SW 1271 (cell line): ENCODE results near the gene RFTN1.

Experiments
- DNase-seq, 2 experiments: peaks; one replicate each; lab custom pipeline; 2025; lab: John Stamatoyannopoulos, UW

RFTN1 gene

DNA sequence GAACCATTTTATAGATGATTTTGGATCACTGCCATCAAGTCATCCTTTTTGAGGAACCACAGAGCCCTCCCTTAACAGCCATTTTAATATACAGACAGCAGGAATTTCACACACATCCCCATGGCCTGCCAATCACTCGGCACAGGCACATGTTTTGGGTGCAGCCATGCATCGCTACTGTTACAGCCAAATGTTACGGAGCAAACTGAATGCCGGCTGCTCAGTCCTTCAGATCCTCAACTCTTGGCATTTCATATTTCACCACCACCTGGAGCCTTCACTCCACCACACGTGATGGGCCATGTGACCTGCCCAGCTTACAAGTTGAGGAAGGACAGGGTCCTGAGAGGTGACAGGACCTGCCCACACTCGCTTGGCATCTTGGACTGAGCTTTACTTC is 157.7 kb downstream of the RFTN1 start:
- no peak for DNase-seq

GRCh38 chr3:16354291-16354690 is 159.2 kb downstream of the RFTN1 start:
- DNase-seq = no peak

GRCh38 chr3:16352428-16352827 is 161.1 kb downstream of the RFTN1 start:
- no peak for DNase-seq

DNA sequence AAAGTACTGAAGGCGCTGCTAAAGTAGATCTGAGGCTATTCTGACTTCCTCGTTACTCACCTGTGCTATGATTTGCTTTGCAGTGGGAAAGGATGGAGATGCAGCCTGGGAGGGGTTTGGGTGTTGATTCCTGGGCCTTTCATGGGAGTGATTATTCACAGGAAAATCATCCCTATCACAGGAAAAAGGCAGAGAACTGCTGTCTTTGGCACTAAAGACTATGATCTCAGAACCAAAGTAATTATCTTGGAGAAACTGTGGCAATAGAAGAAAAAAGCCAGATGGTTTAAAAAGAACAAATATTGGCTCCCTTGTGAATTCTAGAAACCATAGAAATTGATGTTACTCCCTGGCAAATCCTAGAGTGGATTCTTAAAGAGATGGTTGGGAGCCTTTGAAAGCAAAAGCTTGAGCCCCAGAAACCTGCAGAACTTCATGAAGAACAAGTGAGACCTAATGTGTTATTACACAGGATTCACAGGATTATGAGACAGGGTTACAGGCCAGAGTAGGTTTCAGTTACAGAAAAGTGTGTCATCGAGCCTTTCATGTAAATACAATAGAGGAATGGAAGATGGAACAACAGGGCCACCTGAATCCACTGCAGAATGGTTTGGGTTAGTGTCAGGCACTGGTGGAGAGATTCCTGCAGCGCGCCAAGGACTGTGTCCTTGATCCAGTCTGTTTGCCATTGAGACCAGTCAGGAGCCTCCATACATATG is 162.7 kb downstream of the RFTN1 start:
- DNase-seq = no peak

- DNase-seq = no peak
Measured at GRCh38 chr3:16349986-16350596, 163.4 kb downstream of the RFTN1 start.

- no peak for DNase-seq
Measured at GRCh38 chr3:16347548-16347947, 166.0 kb downstream of the RFTN1 start.

DNA sequence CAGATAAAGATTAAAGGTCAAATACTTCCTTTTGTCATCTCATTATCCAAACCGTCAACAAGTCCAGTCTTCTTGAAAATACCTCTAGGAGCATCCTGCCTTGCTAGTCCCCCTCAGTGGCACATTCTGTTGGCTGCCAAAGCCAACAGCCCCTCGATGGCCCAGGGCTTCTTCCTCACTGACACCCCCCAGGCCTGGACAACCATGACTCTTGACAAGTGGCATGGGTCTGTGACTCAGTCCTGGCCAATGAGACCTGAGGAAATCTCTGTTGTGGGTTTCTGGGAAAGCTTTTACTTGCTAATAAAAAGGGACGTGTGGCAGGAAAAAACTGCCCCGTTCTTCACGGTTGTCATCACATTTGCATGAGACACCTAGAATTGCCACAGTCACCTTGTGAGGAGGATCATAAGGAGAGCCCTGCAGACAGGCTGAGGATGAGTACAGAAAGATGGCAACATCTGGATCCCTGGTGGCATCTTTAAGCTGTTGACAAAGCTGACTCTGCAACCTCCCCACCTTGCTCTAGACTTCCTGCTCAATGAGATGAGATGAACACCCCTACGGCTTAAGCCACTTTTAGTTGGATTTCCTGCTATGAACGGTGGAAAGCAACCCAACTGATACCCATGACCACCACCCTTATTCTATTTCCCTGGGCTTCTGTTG is 167.0 kb downstream of the RFTN1 start:
- DNase-seq = no peak

DNA sequence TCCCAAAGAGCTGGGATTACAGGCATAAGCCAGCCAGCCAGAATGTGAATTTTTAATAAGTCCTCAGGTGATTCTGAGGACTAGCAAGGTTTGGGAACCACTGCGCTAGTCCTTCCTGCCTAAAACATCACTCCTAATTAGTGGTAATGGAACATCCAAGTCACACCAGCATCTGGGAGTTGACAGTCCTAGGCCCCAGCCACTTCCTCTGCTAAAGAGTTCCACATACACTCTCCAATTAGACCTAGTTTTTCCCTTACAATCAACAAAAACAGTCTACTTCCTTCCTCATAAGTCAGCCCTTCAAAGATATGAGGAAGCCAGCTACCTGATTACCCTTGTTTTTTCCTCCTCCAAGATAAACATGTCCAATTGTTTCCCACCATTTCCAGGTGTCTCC is 170.4 kb downstream of the RFTN1 start:
- DNase-seq = no peak

DNA sequence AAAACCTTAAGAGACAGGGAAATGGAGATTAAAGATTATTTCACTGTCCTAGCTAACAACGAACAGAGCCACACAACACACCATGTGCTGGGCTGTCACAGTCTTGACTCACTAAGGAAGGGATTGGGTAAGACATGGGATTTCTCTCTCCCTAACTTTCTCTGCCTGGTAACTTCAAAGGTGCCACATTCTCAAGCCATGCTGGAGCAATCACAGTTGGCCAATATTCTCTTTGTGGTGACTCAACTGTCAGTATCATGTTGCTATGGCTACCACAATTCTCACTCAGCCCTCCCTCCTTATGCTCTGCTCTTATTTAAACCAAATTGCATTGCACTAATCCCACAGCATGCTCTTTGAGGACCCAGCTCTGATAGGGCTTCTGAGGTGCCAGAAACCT is 174.5 kb downstream of the RFTN1 start:
- DNase-seq = peak in 1 of 2 experiments; percentile 43

DNA sequence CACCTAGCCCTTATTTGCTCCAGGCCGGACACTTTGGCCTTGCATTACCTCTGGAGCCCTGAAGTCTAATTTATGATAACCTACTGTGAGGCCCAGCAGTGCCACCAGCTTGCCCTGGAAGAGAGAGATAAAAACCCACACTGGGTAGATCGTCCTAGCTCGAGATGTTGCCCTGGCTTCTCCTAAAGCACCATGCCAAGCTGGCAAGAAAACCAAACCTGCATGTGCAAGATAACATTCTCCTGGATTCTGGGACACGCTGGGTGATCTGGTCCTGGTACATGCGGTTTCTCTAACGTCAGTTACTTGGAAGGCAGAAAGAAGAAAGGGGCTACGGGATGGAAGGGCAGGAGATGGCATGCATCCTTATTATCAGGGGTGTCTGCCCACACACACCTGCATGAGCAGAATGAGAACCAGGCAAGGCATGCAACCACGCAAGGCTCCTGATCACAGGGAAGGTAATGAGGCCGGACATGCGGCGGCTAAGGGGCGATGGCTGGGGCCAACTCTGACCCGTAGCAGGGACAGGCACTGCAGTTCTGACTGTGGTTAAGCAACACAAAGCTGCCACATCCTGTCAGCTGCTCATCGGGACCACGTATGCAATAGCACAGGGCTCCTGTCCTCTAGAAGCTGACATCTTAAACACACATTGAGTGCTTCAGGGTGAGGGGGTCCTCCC is 175.5 kb downstream of the RFTN1 start:
- no peak for DNase-seq

GRCh38 chr3:16336825-16337224 is 176.7 kb downstream of the RFTN1 start:
- DNase-seq = no peak

DNA sequence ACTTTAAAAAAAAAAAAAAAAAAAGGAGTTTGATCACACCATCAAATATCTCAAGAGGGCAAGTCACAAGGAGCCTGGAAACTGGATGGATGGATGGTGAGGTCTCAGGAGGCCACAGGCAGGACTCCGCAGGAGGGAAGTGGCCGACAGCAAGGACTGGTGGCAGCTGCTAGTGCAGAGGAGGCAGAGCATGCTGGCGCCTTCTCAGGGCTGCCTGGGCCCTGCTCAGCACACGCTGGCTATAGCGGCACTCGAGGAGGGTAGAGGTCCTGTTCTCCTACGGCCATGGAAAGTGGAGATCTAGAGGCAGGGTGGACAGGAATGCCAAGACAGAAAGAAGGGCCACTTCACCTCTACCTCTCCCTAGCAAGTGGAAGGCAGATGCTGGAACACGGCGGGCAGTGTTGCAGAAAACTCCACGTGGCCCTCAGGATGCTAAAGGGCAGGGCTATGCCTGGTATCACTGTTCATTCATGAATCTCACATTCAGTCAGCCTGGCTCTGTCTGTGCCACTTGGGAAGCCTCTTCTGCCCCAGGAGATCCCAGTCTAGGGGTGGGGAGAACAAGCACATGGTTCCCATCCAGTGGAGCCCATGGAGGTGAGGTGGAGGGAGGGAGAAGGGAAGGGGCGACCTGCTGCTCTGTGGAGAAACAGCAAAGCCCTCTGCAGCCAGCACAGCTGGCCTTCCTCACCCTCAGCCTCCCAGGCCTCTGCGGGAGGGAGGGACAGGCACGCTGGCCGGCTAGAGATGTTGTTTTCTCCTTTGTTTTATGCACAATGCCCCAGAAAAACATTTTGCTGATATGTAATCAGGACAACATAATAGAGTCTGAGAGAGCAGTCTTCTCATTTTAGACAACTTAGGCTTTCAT is 177.5 kb downstream of the RFTN1 start:
- DNase-seq = no peak

DNA sequence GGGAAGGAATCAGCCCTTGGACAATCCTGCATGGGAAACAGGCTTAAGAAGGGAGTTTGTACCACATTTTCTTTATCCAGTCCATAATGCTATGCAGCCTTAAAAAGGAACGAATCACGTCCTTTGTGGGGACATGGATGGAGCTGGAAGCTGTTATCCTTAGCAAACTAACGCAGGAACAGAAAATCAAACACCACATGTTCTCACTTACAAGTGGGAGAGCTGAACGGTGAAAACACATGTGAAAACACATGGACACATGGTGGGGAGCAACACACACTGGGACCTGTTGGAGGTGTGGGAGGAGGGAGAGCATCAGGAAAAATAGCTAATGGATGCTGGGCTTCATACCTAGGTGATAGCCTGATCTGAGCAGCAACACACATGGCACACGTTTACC is 178.2 kb downstream of the RFTN1 start:
- no peak for DNase-seq

DNA sequence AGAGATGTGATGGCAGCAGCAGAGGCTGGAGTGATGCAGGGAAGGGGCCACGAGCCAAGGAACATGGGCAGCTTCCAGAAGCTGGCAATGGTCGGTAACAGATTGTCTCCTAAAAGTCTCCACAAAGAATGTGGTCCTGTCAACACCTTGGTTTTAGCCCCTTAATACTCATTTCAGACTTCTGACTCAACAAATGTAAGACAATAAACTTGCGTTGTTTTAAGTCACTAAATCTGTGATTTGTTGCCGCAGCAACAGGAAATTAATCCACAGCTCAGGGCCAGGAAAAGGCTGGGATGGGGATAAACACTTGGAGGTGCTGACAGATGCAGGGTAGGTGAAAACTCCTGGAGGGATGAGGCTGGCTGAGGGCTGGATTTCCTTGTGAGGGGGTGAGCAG is 178.6 kb downstream of the RFTN1 start:
- DNase-seq = no peak

- DNase-seq = no peak
Measured at GRCh38 chr3:16332904-16333426, 180.5 kb downstream of the RFTN1 start.

DNA sequence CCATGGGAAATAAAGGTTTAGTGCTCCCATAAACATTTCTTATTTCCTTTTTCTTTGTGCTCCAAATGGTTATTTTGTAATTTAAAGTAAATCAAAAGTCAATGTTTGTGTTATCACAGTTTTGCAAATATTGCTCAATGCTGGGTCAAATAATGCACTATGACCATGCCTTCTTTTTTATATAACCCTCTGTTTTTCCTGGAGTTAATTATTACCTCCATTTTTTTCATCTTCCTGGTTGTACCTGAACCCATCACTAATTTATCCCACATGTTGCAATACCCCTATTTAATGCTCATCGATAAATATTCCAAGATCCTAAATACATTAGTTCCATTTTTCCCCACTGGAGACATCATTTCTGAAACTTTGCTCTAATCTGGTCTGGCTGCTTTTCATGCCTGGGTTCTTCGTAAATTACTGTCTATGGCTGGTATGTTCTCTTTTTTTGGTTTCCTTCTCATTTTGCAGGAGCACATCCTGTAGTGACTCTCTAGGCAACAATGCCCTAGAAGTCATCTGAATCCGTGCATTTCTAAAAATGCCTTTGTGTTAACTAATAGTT is 182.1 kb downstream of the RFTN1 start:
- DNase-seq = no peak

GRCh38 chr3:16330351-16330750 is 183.1 kb downstream of the RFTN1 start:
- no peak for DNase-seq

DNA sequence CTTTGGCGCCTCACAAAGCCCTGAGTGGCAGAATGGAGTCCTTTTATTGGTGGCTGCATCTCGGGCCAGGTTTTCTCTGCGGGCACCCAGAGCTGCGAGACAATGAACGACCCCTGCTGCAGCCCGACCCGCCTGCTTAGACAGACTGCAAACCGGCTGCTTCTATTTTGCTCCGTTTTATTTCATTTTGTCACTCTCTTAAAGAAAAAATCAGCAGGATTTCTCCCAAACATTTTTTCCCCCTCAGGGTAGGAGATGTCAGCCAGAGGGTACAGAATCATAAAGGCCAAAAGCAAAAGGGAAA is 183.7 kb downstream of the RFTN1 start:
- no peak for DNase-seq

GRCh38 chr3:16329036-16329825 is 184.3 kb downstream of the RFTN1 start:
- no peak for DNase-seq

- no peak for DNase-seq
Measured at GRCh38 chr3:16328124-16328523, 185.4 kb downstream of the RFTN1 start.
